HG03159 (cell line): Measurements from ENCODE around the gene ACVR2B.

Experiments used
- ATAC-seq: cut with Tn5 transposase; IDR thresholded peaks from one replicate; pipeline ENCODE4 v1.9.1; 2021; ENCODE audit warnings: mild to moderate bottlenecking, moderate library complexity; ENCODE audit not compliant: unreplicated experiment

Gene ACVR2B

DNA sequence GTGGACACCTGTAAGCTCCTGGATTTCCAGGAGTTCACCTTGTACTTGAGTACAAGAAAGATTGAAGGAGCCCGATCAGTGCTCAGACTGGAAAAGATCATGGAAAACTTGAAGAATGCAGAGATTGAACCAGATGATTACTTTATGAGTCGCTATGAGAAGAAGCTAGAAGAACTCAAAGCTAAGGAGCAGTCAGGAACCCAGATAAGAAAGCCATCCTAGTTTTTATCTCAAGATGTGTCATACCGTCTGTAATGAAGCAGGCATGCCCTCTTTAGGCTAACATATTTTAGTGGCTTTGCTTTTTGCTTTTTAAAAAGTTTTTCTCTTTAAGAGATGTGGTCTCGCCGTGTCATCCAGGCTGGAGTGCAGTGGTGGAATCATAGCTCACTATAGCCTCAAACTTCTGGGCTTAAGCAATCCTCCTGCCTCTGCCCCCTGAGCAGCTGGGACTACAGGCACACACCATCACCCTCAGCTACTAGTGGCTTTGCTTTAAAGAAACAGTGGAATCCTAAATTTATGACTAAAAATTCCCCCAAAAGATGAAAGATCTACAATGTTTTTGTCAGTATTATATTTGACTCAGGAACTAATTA lies 70.5 kb downstream of the ACVR2B start:
- no peak for ATAC-seq

DNA sequence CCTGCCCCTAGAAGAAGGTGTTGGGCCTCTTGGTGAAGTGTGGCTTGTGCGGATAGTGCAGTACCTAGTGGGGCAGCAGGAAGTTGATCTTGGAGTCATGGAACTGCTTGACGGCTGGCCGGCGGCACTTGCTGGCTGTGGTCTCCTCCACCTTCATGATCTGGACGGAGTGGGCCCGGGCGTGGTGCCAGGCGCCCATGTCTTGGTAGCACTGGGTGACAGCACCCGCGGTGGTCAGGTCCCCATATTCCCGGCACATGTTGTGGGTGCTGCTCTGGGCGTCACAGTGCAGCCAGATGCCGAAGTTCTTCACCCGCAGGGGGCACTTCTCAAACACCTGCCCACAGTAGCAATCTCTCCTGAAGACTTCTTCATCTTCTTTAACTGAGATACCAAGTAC lies 73.1 kb downstream of the ACVR2B start:
- no peak for ATAC-seq

DNA sequence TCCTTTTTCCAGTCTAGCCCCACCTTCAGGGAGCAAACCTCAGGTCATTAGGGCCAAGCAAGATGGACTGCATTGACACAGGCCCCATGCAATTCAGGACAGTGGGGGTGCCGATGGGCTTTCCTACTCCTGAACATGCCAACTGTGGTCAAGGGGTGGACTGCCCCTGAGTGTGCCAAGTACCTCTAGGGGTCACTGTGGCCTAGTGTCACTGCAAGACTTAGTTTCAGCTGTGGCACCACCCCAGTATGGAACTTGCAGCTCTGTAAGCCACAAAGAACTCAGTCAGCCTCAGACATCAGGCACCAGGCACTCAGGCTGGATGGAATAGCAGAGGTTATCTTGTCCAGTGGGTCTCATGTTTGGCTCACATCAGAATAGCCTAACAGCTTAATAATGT lies 74.8 kb downstream of the ACVR2B start:
- no peak for ATAC-seq

DNA sequence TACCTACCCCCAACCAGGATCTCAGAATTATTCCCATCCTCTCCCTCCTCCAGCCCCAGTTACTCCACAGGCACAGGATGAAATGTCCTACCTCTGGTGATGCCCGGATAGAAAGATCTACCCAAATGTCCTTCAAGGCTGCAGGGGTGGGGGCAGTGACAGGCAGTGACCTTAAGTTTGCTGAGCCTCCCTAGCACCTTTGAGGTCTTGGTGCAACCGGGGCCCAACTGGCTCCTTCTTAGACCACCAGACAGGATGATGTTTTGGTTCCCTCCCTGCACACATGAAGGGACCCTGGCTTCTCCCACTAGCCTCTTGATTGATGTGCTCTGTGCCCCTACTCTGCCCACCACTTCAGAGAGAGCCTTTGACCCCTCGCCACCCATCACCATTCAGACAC lies 78.8 kb downstream of the ACVR2B start:
- ATAC-seq: no peak

DNA sequence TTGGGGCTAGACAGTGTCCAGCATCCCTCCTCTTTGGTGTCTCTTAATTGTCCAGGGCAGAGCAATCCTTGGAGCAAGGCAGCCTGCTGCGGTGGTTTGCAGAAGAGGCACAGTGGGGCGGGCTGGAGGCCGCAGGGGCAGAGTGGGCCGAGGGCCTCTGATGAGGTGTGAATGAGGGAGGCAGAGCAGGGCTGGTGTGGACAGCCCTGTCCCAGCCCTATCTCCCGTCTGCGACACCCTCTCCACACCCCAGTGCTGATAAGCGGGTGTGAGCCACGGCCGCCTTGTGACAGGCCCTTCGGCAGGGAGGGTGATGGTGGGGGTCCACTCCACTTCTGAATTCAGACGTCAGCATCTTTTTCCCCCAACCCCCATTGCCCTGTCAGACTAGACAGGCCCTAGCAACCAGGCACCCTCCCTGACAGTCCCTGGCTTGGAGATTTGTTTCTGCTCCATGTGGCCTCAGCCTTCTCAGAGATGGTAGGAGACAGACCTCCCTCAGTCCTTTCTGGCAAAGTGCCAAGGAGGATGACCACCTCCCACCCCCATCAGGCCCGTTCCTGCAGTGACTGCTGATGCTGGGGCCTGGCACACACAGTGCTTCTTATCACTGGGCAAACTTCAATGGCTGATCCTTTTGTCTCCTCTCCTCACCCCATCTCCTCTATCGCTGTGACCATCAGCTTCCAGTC lies 79.7 kb downstream of the ACVR2B start:
- no peak for ATAC-seq

DNA sequence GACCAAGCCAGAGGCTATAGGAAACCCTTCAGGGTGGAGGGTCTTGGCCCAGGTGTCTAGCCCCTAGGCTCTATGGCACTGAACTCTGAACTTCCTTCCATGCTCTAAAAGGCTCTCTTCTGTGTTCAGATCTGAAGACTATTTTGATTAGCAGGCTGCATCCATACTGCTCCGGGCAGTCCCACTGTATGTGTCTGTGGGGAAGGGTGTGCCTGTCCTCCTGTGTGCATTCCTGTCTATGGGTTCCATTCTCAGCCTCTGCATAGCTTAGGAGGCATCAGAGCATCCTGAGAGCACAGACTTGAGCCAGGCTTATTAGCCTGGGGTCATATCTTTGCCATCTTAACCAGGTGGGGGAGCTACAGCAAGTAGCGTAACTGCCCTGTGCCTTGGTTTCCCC lies 80.5 kb downstream of the ACVR2B start:
- ATAC-seq: no peak

DNA sequence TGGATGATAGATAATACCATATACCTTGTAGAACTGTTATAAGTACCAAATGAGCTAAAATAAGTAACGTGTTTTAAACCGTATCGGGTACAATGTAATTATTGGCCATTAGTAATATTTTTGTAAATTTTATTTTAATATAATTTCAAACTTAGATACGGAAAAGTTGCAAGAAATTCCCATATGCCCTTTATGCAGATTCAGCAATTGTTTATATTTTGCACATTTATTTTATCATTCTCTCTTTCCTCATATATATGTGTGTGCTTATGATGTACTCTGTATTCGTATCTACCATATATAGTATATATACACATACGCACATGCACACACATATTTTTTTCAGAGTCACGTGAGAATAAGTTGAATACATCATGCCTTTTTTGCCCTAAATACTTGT lies 80.9 kb downstream of the ACVR2B start:
- ATAC-seq: no peak

DNA sequence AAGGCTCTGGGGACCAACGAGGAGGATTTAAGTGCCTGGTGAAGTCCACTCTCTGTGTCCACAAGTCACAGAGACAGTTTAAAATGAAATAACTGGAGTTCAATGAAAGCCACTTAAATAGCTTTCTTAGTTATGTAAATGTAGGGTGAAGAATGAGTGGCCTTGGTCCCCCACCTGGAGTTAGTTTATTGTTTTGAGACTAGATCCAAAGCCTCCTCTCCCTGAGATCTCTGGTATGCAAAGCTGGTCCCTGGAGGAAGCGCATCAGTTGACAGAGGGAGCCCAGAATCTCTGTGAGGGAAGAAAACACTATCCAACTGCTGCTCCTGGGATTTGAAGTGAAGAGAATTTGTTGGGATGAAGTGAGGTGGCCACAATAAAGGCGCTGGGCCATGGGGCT lies 83.0 kb downstream of the ACVR2B start:
- ATAC-seq: no peak

DNA sequence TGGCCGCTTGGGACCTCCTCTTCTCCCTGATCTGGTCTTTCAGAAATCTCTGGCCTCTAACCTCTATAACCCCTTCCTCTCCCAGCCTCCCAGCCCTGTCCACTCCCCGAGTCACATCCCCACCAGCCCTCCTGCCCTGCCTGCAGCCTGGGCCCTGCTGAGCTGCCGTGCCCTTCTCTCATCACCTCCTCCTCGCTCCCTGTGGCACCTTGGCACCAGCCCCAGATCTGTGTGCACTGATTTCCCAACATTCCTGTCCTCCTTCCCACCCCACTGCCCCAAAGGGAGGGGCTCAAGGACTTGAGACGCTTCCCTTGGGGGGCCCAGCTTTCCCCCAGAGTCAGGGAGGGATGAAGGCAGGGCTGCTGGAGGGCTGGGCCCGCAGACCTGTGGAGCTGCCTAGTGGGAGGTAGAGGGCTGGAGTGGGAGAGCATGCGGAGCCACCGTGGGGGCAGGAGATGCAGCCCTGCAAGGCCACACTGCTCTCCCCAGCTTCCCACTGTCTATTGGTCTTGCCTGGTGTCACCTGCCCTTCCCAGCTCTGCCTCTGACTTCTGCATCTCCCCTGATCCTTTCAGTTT lies 85.2 kb downstream of the ACVR2B start:
- ATAC-seq: no peak

DNA sequence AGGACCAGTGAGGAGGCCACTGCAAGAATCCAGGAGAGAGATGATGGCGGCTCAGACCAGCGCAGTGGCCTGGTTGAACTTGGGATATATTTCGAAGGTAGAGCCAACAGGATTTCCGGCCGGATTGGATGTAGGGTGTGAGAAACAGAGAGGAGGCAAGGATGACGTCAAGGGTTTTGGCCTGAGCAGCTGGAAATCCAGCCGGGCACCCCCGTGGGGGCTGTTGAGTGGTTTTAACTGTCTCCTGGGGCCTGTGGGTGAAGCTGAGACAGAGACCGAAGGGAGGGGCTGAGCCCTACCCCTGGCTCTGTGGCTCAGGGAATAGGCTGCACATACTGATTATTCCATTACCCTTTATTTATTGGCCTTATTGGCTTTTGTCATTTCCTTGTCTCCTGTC lies 88.1 kb downstream of the ACVR2B start:
- no peak for ATAC-seq
